GM12878 (cell line): ENCODE measurements around the gene FKBP14. TPM values are rescaled to one million over a fixed set of nuclear protein-coding genes. Genes with fewer than 3 reads are reported as not detected.
"Not testable (repeated sequence)": the region's sequence is repeated elsewhere in the genome, so short reads cannot be mapped to it uniquely, and the experiment has no call there.

ENCODE experiments used
- ATAC-seq: fragments of 200-7000 bp; cut with Tn5 transposase; 3 replicates; pipeline ENCODE4 v1.9.1; 2020; ENCODE audit warnings: mild to moderate bottlenecking, moderate library complexity
- BruUV-seq: library from RNA; stranded (reverse); fragments of 400-500 nt; replicated peaks from 2 replicates; lab custom pipeline; 2021; lab: Mats Ljungman, UMichigan
- CTCF ChIA-PET: fragments of 300-600 bp; sonication (Branson Sonifier 250); formaldehyde crosslinking; extraction: SDS; loops from one replicate; lab custom pipeline; 2021; ENCODE audit warnings: inconsistent platforms; lab: Yijun Ruan, JAX
- POLR2A ChIA-PET: fragments of 350-600 bp; formaldehyde crosslinking; extraction: SDS; loops from one replicate; lab custom pipeline; 2021; ENCODE audit warnings: inconsistent platforms; lab: Charles Lee
- RAD21 ChIA-PET: fragments of 300-600 bp; sonication (Branson Sonifier 250); formaldehyde crosslinking; loops from one replicate; lab custom pipeline; 2023; ENCODE audit warnings: antibody characterized with exemption; ENCODE audit not compliant: unreplicated experiment; lab: Charles Lee
- SMC1A ChIA-PET: fragments of 300-600 bp; sonication (Branson Sonifier 250); formaldehyde crosslinking; loops from one replicate; lab custom pipeline; 2023; ENCODE audit not compliant: unreplicated experiment, uncharacterized antibody; lab: Charles Lee
- DNase-seq: peaks from one replicate; pipeline ENCODE4 v3.0.0-alpha.2; 2011; ENCODE audit warnings: low read depth, low spot score
- FAIRE-seq: peaks from 3 replicates; lab custom pipeline; 2011; peaks lifted over from hg19 to GRCh38; lab: Jason Lieb, UNC
- H2AFZ ChIP-seq: 2 replicates; pipeline ENCODE4 v1.6.0; 2011; ENCODE audit warnings: low read depth, low read length, control low read depth; ENCODE audit not compliant: control insufficient read depth
- H3K27ac ChIP-seq: 2 replicates; pipeline ENCODE4 v1.5.1; 2011; ENCODE audit warnings: control low read depth; ENCODE audit not compliant: control insufficient read depth, insufficient read depth
- H3K27me3 ChIP-seq, 2 experiments: replicated peaks in 1 of 2; 2 replicates each; pipeline versions ENCODE4 v1.6.0 to v1.6.1; 2011; ENCODE audit warnings: low read length in 1 of 2; ENCODE audit not compliant: control insufficient read depth in 2 of 2, insufficient read depth in 2 of 2
- H3K36me3 ChIP-seq, 2 experiments: 2 replicates each; pipeline ENCODE4 v1.5.1; 2011; ENCODE audit warnings: low read length in 1 of 2; ENCODE audit not compliant: control insufficient read depth in 2 of 2, insufficient read depth in 2 of 2
- H3K4me1 ChIP-seq: 2 replicates; pipeline ENCODE4 v1.6.1; 2011; ENCODE audit warnings: mild to moderate bottlenecking, low read length, moderate library complexity, mixed read lengths; ENCODE audit not compliant: control insufficient read depth, insufficient read depth
- H3K4me2 ChIP-seq: 2 replicates; pipeline ENCODE4 v1.6.0; 2011; ENCODE audit warnings: control low read depth; ENCODE audit not compliant: control insufficient read depth, insufficient read depth
- H3K4me3 ChIP-seq: fragments of 200-600 bp; sonication (generic); 2 replicates; pipeline ENCODE4 v1.5.1; 2016
- H3K79me2 ChIP-seq: 2 replicates; pipeline ENCODE4 v1.6.0; 2011; ENCODE audit warnings: low read length; ENCODE audit not compliant: control insufficient read depth, insufficient read depth
- H3K9ac ChIP-seq: 2 replicates; pipeline ENCODE4 v1.8.0; 2011; ENCODE audit warnings: low read length, control low read depth, mixed read lengths; ENCODE audit not compliant: control insufficient read depth, insufficient read depth
- H3K9me3 ChIP-seq: replicated peaks from 3 replicates; pipeline ENCODE4 v1.5.1; 2011; ENCODE audit warnings: mild to moderate bottlenecking, low read length; ENCODE audit not compliant: control insufficient read depth, insufficient read depth
- H4K20me1 ChIP-seq: 2 replicates; pipeline ENCODE4 v1.6.0; 2011; ENCODE audit not compliant: control insufficient read depth, insufficient read depth
- CBX5 ChIP-seq: sonication (generic); IDR thresholded peaks from 2 replicates; pipeline ENCODE4 v1.6.1; 2016; ENCODE audit warnings: low read depth, moderate library complexity, mild to moderate bottlenecking, inconsistent platforms
- IKZF1 ChIP-seq: fragments of 450-650 bp; conservative IDR thresholded peaks from 2 replicates; pipeline ENCODE4 v1.6.1; 2017; ENCODE audit warnings: antibody characterized with exemption, mild to moderate bottlenecking
- MYC ChIP-seq: IDR thresholded peaks from 2 replicates; pipeline ENCODE4 v1.6.1; 2011; ENCODE audit warnings: mild to moderate bottlenecking, low read length, moderate library complexity, inconsistent platforms; ENCODE audit not compliant: insufficient read depth, insufficient replicate concordance, insufficient read length, severe bottlenecking
- SMARCA5 ChIP-seq: fragments of 450-650 bp; IDR thresholded peaks from 2 replicates; pipeline ENCODE4 v1.6.1; 2017; ENCODE audit warnings: mild to moderate bottlenecking
- WGBS: methylation state at CpG from one replicate; pipeline ENCODE4 v1.1.6; 2016; ENCODE audit warnings: low lambda C conversion rate; ENCODE audit not compliant: insufficient replicate concordance, insufficient coverage; ENCODE audit errors: missing lambda C conversion rate; 5-methylcytosine and 5-hydroxymethylcytosine counted together
- in situ Hi-C: fragments of 300-500 bp; cut with MboI; formaldehyde crosslinking; loops from 9 replicates; pipeline ENCODE4 v1.14.3; 2018; ENCODE audit warnings: mixed read lengths
- intact Hi-C: fragments of 100-400 bp; cut with micrococcal nuclease; formaldehyde crosslinking; loops from one replicate; pipeline ENCODE4 v1.14.2; 2022; ENCODE audit not compliant: unreplicated experiment
- polyA plus RNA-seq, 11 experiments: library from polyadenylated mRNA; depleted of rRNA in 4 of 11; unstranded in 6 of 11; stranded (reverse) in 5 of 11; fragments of >200 nt; fragmentation: Nextera tagmentation in 4 of 11; fragmentation: Illumina TruSeq in 1 of 11; extraction: Ambion mirVana in 4 of 11; extraction: Trizol in 1 of 11; gene quantifications; 1 replicate in 1 of 11; 2 replicates in 10 of 11; pipeline versions ENCODE4 v1.2.1 to v1.2.3, GENCODE V29; 2011 to 2016; ENCODE audit warnings: inconsistent platforms in 2 of 11, missing spikeins in 2 of 11, low read depth in 1 of 11
- total RNA-seq, 4 experiments: library from RNA; depleted of rRNA in 3 of 4; stranded (reverse); fragments of >200 nt in 3 of 4; fragmentation: Illumina TruSeq in 1 of 4; extraction: Trizol in 1 of 4; gene quantifications; 2 replicates each; pipeline versions ENCODE4 v1.2.1 to v1.2.3, GENCODE V29; 2013 to 2021

The FKBP14 gene
- total and polyA plus RNA-seq, 10 of the 15 experiments (the other 5 are each of a cell fraction or from before 2014, with no cell fraction given) = 2.7 to 8.9 (median 5.6) TPM

DNA sequence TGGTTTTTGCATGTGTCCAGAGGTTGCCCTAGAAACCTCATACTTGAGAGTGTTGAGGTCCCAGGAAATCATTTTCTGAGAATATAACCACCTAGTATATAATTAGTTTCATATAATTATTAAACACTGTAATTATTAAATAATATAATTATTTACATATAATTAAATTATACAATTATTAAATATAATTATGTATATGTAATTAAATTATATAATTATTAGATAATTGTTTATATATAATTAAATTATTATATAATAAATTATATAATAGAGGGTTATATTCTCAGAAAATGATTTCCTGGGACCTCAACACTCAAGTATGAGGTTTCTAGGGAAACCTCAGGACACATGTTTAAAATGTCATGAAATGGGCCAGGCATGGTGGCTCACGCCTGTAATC is 64.5 kb downstream of the FKBP14 start:
- H3K27me3 ChIP-seq = no peaks in the 10 kb centered on the region
- ChIA-PET RAD21 (no interaction called here), CTCF (interaction anchor here (1.8 kb wide), 1 partner anchor 40 kb away, joined by 7 read pairs; no protein-coding TSS in a partner anchor), POLR2A (no interaction called here), SMC1A (interaction anchor here (1.6 kb wide), 1 partner anchor 10 kb away, joined by 6 read pairs; no protein-coding TSS in a partner anchor)
- intact Hi-C loops (no loop called here), in situ Hi-C loops (no loop called here)
- no peak overlapping the region for H2AFZ ChIP-seq
- no TSS peak for BruUV-seq
- H4K20me1 ChIP-seq = no peaks in the 10 kb centered on the region
- DNase-seq (no peak), ATAC-seq (no peak), FAIRE-seq (no peak)
- TF ChIP-seq IKZF1 = no peak
- no peak for TF ChIP-seq MYC
- no peak for TF ChIP-seq SMARCA5
- TF ChIP-seq CBX5 = no peak
- H3K27ac ChIP-seq = no peak overlapping the region
- peaks cover 0 to 9% of the 10 kb centered on the region in 2 experiments; a peak in 1 of 4 replicates for H3K36me3 ChIP-seq
- no peaks in the 10 kb centered on the region for H3K9me3 ChIP-seq
- H3K4me3 ChIP-seq = no peak overlapping the region
- no peak overlapping the region for H3K4me2 ChIP-seq
- peaks cover 3% of the 10 kb centered on the region; the same call in 1 of the 2 replicates for H3K79me2 ChIP-seq
- H3K9ac ChIP-seq = no peak overlapping the region
- H3K4me1 ChIP-seq = peaks cover 5% of the 10 kb centered on the region; the same call in 1 of the 2 replicates
- 95% methylated on average over 1 of the region's 1 CpG for WGBS

DNA sequence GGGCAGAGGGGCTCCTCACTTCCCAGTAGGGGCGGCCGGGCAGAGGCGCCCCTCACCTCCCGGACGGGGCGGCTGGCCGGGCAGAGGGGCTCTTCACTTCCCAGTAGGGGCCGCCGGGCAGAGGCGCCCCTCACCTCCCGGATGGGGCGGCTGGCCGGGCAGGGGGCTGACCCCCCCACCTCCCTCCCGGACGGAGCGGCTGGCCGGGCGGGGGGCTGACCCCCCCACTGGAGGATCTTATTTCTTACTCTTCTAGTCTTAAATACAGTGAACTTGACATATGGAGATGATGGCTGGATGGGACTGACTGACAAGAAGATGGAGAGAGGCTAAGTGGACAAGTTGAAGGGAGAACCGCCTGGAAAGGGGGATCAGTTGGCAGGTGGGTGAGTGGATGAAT is 64.9 kb downstream of the FKBP14 start:
- intact Hi-C loops, FAIRE-seq, H3K4me2 ChIP-seq, RAD21 ChIA-PET, H2AFZ ChIP-seq, H3K9ac ChIP-seq, H3K4me1 ChIP-seq, H4K20me1 ChIP-seq, in situ Hi-C loops, H3K27me3 ChIP-seq, H3K27ac ChIP-seq, H3K79me2 ChIP-seq, DNase-seq, H3K36me3 ChIP-seq, BruUV-seq, CTCF ChIA-PET, ATAC-seq, H3K4me3 ChIP-seq, POLR2A ChIA-PET, H3K9me3 ChIP-seq, SMC1A ChIA-PET: not testable (repeated sequence)
- 94% methylated on average over 6 of the region's 19 CpGs for WGBS

Other genes with a start within 250 kb of the FKBP14 start
- not detected in 2 replicates for gene WIPF3, start 220.2 kb downstream of the FKBP14 start, total RNA-seq (2014; rRNA removed)
- not detected in 2 replicates for gene WIPF3, start 220.2 kb downstream of the FKBP14 start, total RNA-seq (2014; rRNA removed; fragmentation: Illumina TruSeq; extraction: Trizol)
- gene WIPF3, start 220.2 kb downstream of the FKBP14 start, total RNA-seq (2021) = 0.05 TPM in 1 of 2 replicates, not detected in the other
- not detected in 2 replicates for gene WIPF3, start 220.2 kb downstream of the FKBP14 start, polyA plus RNA-seq (2011; rRNA removed)
- gene WIPF3, start 220.2 kb downstream of the FKBP14 start, polyA plus RNA-seq (2014; fragmentation: Illumina TruSeq; extraction: Trizol) = not detected in 2 replicates
- not detected for gene WIPF3, start 220.2 kb downstream of the FKBP14 start, polyA plus RNA-seq (2014; fragmentation: Nextera tagmentation; extraction: Ambion mirVana)
- not detected in 2 replicates for gene WIPF3, start 220.2 kb downstream of the FKBP14 start, polyA plus RNA-seq (2014; rRNA removed)
- under 1 TPM in 1 of 2 experiments, not detected in 1; 0.03 TPM for gene WIPF3, start 220.2 kb downstream of the FKBP14 start, polyA plus RNA-seq (2016; fragmentation: Nextera tagmentation; extraction: Ambion mirVana)
- 39.5 and 44.1 TPM in 2 replicates for gene SCRN1, start 36.9 kb downstream of the FKBP14 start, total RNA-seq (2014; rRNA removed)
- gene SCRN1, start 36.9 kb downstream of the FKBP14 start, total RNA-seq (2014; rRNA removed; fragmentation: Illumina TruSeq; extraction: Trizol) = 41.6 and 41.9 TPM in 2 replicates
- gene SCRN1, start 36.9 kb downstream of the FKBP14 start, total RNA-seq (2021) = 67.6 and 68.5 TPM in 2 replicates
- 41.7 and 46.7 TPM in 2 replicates for gene SCRN1, start 36.9 kb downstream of the FKBP14 start, polyA plus RNA-seq (2011; rRNA removed)
- gene SCRN1, start 36.9 kb downstream of the FKBP14 start, polyA plus RNA-seq (2014; fragmentation: Illumina TruSeq; extraction: Trizol) = 51.3 and 51.5 TPM in 2 replicates
- 10 to 100 TPM; 11.1 to 13.4 TPM for gene SCRN1, start 36.9 kb downstream of the FKBP14 start, polyA plus RNA-seq (2014; fragmentation: Nextera tagmentation; extraction: Ambion mirVana)
- 33.0 and 36.7 TPM in 2 replicates for gene SCRN1, start 36.9 kb downstream of the FKBP14 start, polyA plus RNA-seq (2014; rRNA removed)
- gene SCRN1, start 36.9 kb downstream of the FKBP14 start, polyA plus RNA-seq (2016; fragmentation: Nextera tagmentation; extraction: Ambion mirVana) = 10 to 100 TPM; 42.7 to 49.2 TPM
- gene PLEKHA8, start 1.7 kb upstream of the FKBP14 start, total RNA-seq (2014; rRNA removed) = 5.3 and 5.4 TPM in 2 replicates
- 5.6 and 6.0 TPM in 2 replicates for gene PLEKHA8, start 1.7 kb upstream of the FKBP14 start, total RNA-seq (2014; rRNA removed; fragmentation: Illumina TruSeq; extraction: Trizol)
- 7.1 and 7.6 TPM in 2 replicates for gene PLEKHA8, start 1.7 kb upstream of the FKBP14 start, total RNA-seq (2021)
- 13.2 and 16.5 TPM in 2 replicates for gene PLEKHA8, start 1.7 kb upstream of the FKBP14 start, polyA plus RNA-seq (2011; rRNA removed)
- 5.1 and 6.1 TPM in 2 replicates for gene PLEKHA8, start 1.7 kb upstream of the FKBP14 start, polyA plus RNA-seq (2014; fragmentation: Illumina TruSeq; extraction: Trizol)
- 1 to 10 TPM; 1.1 to 1.7 TPM for gene PLEKHA8, start 1.7 kb upstream of the FKBP14 start, polyA plus RNA-seq (2014; fragmentation: Nextera tagmentation; extraction: Ambion mirVana)
- gene PLEKHA8, start 1.7 kb upstream of the FKBP14 start, polyA plus RNA-seq (2014; rRNA removed) = 3.5 and 3.7 TPM in 2 replicates
- gene PLEKHA8, start 1.7 kb upstream of the FKBP14 start, polyA plus RNA-seq (2016; fragmentation: Nextera tagmentation; extraction: Ambion mirVana) = 1 to 10 TPM; 6.3 to 8.3 TPM
- 2.7 and 5.0 TPM in 2 replicates for gene MTURN, start 108.3 kb upstream of the FKBP14 start, total RNA-seq (2014; rRNA removed)
- gene MTURN, start 108.3 kb upstream of the FKBP14 start, total RNA-seq (2014; rRNA removed; fragmentation: Illumina TruSeq; extraction: Trizol) = 3.3 and 3.4 TPM in 2 replicates
- 4.3 and 4.7 TPM in 2 replicates for gene MTURN, start 108.3 kb upstream of the FKBP14 start, total RNA-seq (2021)
- gene MTURN, start 108.3 kb upstream of the FKBP14 start, polyA plus RNA-seq (2011; rRNA removed) = 3.4 and 3.8 TPM in 2 replicates
- 3.3 and 3.8 TPM in 2 replicates for gene MTURN, start 108.3 kb upstream of the FKBP14 start, polyA plus RNA-seq (2014; fragmentation: Illumina TruSeq; extraction: Trizol)
- gene MTURN, start 108.3 kb upstream of the FKBP14 start, polyA plus RNA-seq (2014; fragmentation: Nextera tagmentation; extraction: Ambion mirVana) = under 1 TPM; 0.52 to 0.77 TPM
- gene MTURN, start 108.3 kb upstream of the FKBP14 start, polyA plus RNA-seq (2014; rRNA removed) = 3.0 and 3.3 TPM in 2 replicates
- gene MTURN, start 108.3 kb upstream of the FKBP14 start, polyA plus RNA-seq (2016; fragmentation: Nextera tagmentation; extraction: Ambion mirVana) = 1 to 10 TPM in 1 of 2 experiments, under 1 TPM in 1; 0.52 to 1.9 TPM